Lung microvascular endothelial cell (primary cell): ENCODE measurements around the gene PAFAH2. TPM values are rescaled to one million over a fixed set of nuclear protein-coding genes. Genes with fewer than 3 reads are reported as not detected.
A peak's percentile ranks its signal among the peaks of the same experiment; 100 is the strongest.

Source experiments
- DNase-seq, 2 donors: peaks; one replicate each; pipeline versions ENCODE4 v3.0.0 to v3.0.0-alpha.2; 2010; ENCODE audit warnings: low read depth in 2 of 2
- total RNA-seq: library from RNA; depleted of rRNA; stranded (reverse); fragments of >200 nt; gene quantifications from 2 replicates; pipeline ENCODE4 v1.2.1, GENCODE V29; 2014

The PAFAH2 gene
- total RNA-seq, 1 donor from 2014 or later, result 32.7 TPM

- no peak for DNase-seq
Observed at GRCh38 chr1:26014179-26014578, 16.3 kb upstream of the PAFAH2 start.

DNA sequence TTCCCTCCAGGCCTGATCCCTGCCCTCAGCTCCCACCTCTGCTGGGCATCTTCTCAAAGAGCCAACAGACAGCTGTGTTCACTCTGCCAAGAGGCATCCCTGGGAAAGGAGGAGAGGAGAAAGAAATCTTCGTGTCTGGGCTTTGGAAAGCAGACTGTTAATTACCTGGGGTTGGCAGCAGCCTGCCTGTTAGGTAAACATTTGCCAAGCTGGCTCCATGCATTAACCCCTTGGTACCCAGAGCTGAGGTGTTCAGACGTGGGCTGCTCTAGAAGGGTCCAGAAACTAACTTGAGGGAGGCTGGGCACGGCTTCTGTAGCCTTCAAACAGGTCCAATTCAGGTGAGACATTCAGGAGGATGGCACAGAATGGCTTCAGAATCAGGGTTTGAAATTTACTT is 15.0 kb upstream of the PAFAH2 start:
- no peak for DNase-seq

- no peak for DNase-seq
Observed at GRCh38 chr1:26010825-26011224, 13.0 kb upstream of the PAFAH2 start.

- peak in 1 of 2 donors; percentile 21 for DNase-seq
Observed at GRCh38 chr1:26009796-26010447, 12.1 kb upstream of the PAFAH2 start.

- DNase-seq, result no peak
Observed at GRCh38 chr1:26006710-26007109, 8.8 kb upstream of the PAFAH2 start.

DNA sequence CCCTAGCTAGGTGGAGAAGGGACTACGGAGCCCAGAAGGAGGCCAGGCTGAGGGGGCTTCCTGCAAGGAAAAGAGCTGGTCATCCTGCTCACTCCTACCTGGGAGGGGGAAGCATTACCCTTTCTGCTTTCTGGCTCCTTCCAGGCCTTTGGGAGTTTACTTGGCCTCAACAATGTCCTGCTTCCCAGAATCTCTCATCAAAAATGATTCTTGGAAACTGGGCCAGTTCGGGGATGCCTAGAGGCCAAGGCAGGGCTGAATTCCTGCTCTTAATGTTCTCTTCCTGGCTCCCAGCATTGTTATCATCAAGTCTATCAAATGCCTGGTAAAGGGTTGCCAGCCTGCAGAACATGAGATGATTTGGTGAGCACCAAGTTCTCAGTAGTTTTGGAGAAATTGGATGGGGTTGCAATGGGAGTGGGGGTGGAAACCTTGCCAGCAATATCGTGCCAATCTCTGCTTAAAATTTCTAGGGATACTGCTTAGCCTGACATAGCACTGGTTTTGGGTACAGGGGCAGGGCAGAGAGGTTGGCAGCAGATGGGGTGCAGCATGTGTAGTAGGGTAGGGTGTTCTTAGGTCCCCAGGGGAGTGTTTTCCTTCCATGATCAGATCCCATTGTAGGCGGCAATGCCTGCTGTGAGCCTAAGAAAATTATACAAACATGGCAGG is 7.7 kb upstream of the PAFAH2 start:
- DNase-seq, result no peak

- DNase-seq, result no peak
Observed at GRCh38 chr1:26003756-26004155, 5.9 kb upstream of the PAFAH2 start.

DNA sequence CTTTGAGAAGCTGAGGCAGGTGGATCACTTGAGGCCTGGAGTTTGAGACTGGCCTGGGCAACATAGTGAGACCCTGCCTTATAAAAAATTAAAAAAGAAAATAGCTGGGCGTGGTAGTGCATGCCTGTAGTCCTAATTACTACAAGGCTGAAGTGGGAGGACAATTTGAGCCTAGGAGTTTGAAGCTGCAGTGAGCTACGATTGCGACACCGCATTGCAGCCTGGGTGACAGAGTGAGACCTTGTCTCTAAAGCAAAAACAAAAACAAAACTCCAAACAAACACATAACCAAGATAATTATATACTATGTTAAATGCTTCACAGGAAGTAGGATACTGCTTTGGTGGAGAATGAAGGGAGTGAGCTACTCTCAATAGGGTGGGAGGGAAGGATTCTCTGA is 5.4 kb upstream of the PAFAH2 start:
- no peak for DNase-seq

DNA sequence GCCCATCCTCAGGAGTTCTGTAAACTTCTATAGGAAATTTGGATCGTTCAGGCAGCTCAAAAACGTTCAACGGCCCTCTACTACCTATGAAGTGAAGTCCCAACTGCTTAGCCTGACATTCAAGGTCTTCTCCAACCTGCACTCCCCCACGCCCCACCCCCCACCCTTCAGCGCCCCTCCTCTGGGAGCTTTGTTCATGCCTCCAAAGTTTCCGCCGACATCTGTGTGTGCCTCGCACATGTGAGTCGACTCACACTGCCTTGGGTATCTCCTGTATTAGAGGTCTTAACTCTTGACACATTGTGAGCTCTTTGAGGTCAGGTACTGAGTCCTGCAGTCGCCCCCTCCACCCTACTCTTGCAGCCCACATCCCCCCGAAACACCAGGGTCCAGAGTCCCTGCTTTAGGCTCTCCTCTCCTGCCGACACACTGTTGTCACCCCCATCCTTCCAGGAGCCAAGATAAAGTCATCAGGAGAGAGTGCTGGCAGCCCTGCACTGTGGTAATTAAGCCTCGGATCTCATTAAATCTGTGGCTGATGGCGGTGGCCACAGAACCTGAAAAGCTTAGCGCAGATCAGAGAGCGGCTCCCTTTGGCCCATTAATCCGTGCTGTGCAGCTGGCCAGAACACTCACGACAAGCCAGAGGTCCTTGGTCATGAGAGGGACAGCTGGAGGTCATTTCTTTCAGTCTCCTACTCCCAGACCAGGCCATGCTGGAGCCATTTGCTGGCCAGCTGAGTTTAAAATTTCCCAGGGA is 1.4 kb upstream of the PAFAH2 start:
- no peak for DNase-seq

- DNase-seq, result peak; percentile 36 to 73
Observed at GRCh38 chr1:25996966-25997827, 666 bp downstream of the PAFAH2 start.

GRCh38 chr1:25994402-25995150 is 3.3 kb downstream of the PAFAH2 start:
- peak in 1 of 2 donors; percentile 18 for DNase-seq

DNA sequence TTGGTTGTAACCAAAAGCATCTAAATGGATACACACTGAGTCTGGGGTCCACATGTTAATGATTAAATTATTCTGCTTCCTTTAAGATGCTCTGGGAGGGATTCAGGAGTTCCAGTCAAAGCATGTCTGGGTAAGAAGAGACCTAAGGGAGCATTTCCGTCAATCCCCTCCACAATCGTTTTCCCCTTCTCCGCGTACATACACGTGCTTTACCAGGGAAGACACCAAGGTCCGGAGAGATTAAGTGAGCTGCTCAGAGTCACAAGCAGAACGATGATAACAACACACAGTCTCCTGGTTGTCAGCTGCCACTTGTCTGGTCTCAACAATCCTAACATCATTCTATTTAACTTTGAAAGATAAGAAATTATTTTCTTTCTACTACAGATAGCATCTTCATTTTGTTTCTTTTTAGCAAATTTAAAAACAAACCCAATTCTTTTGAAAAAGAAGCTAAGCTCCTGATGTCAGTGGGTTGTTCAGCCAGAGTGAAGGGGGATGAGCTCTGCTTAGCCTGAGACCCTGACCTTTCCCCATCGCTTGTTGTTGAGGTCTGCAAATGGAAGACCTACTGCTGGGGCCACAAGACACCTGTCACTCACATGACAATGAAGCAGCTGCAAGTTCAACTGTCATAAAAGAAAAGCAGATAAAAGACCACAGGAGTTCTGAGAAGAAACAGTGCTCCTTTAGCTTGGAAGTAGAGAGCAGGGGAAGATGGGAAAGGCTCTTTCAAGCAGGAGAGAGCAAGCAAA is 4.5 kb downstream of the PAFAH2 start:
- no peak for DNase-seq

DNA sequence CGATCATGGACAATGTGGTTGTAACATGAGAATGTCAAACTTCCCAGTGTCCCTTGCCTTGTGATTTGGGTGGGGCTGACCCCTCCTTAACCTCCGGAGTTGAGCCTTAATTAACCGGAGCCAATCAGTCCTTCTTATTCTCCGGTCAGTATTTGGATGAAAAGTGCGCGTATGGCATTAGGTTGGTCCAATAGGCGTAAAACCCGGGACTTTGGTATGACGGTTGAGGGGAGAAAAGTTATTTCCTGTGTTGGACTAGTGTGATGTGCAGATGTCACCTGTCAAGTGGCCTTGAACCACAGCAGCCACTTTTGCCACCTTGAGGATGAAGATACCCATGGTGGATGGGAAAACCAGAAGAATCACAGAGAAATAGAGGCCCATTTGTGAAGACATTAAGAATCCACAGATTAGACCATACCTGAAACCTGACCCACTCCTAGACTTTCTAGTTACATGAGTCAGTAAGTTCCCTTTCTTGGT is 5.1 kb downstream of the PAFAH2 start:
- no peak for DNase-seq

GRCh38 chr1:25991937-25992688 is 5.8 kb downstream of the PAFAH2 start:
- peak in 1 of 2 donors; percentile 96 for DNase-seq

GRCh38 chr1:25990702-25991395 is 7.0 kb downstream of the PAFAH2 start:
- DNase-seq, result peak in 1 of 2 donors; percentile 82

DNA sequence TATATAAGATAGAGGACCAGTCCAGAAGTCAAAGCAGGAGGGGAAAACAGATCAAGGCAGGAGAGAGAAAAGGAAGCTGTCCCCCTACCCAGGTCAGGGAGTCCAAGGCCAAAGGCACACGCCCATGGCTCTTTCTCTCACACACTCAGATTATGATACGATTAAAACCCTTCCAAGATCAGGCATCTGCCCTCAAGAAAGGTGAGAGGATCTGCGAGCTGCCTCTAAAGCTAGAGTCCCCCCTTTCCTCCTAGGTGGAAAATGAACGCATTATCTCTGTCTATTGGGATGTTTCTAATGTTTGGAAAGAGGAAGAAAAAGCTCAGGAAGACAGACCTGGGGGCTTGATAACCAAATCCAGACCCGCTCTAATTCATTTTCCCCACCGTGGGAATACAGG is 7.6 kb downstream of the PAFAH2 start:
- DNase-seq, result no peak

GRCh38 chr1:25989440-25990234 is 8.2 kb downstream of the PAFAH2 start:
- DNase-seq, result peak in 1 of 2 donors; percentile 65

DNA sequence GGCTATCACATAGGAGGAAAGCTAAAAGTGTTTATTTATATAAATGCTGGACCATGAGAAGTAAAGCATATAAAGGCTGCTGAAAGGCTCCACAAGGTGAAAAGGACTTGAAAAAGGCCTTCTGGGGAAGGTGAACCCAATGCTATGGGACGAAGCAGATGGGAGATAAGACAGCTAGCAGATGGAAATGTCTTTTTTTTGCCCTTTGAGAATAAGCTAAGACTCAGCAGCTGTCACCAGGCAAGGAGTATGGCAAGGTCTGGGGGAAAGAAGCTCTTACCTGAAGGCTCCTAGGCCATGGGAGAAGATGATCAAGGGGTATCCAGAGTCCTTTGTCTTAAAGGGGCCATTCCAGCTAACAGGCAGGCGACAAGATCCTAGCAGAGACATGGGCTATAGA is 9.9 kb downstream of the PAFAH2 start:
- no peak for DNase-seq
